GM08714 (cell line): ENCODE results near the gene RCOR1.

Experiments used
- H3K4me3 ChIP-seq: fragments of 200-500 bp; sonication (Bioruptor generic); 2 replicates; pipeline ENCODE4 v1.5.1; 2014; ENCODE audit warnings: mild to moderate bottlenecking, low read length, inconsistent platforms
- ZNF274 ChIP-seq: IDR thresholded peaks from 2 replicates; pipeline ENCODE4 v1.6.1; 2012; ENCODE audit warnings: mild to moderate bottlenecking, low read depth, low read length

The RCOR1 gene

GRCh38 chr14:102731871-102732800 is 139.7 kb downstream of the RCOR1 start:
- no peak for TF ChIP-seq ZNF274
- H3K4me3 ChIP-seq, result no peak overlapping the region

GRCh38 chr14:102732924-102733323 is 140.5 kb downstream of the RCOR1 start:
- H3K4me3 ChIP-seq, result no peak overlapping the region
- TF ChIP-seq ZNF274, result no peak

GRCh38 chr14:102733326-102733725 is 140.9 kb downstream of the RCOR1 start:
- no peak overlapping the region for H3K4me3 ChIP-seq
- no peak for TF ChIP-seq ZNF274

GRCh38 chr14:102734436-102734835 is 142.0 kb downstream of the RCOR1 start:
- H3K4me3 ChIP-seq, result no peak overlapping the region
- TF ChIP-seq ZNF274, result no peak

GRCh38 chr14:102736956-102737355 is 144.5 kb downstream of the RCOR1 start:
- H3K4me3 ChIP-seq, result no peak overlapping the region
- no peak for TF ChIP-seq ZNF274

GRCh38 chr14:102737402-102738372 is 145.2 kb downstream of the RCOR1 start:
- TF ChIP-seq ZNF274, result no peak

GRCh38 chr14:102738373-102739189 is 146.1 kb downstream of the RCOR1 start:
- TF ChIP-seq ZNF274, result no peak
- H3K4me3 ChIP-seq, result no peak overlapping the region

More at GRCh38 chr14:102737402-102738372, 145.2 kb downstream of the RCOR1 start:
- no peak overlapping the region for H3K4me3 ChIP-seq

GRCh38 chr14:102739190-102739469 is 146.7 kb downstream of the RCOR1 start:
- H3K4me3 ChIP-seq, result no peak overlapping the region
- no peak for TF ChIP-seq ZNF274

- H3K4me3 ChIP-seq, result no peak overlapping the region
- no peak for TF ChIP-seq ZNF274
These were observed 154.4 kb downstream of the RCOR1 start for GRCh38 chr14:102746634-102747438.

GRCh38 chr14:102748806-102749205 is 156.4 kb downstream of the RCOR1 start:
- TF ChIP-seq ZNF274, result no peak
- H3K4me3 ChIP-seq, result no peak overlapping the region

GRCh38 chr14:102749393-102750305 is 157.2 kb downstream of the RCOR1 start:
- H3K4me3 ChIP-seq, result no peak overlapping the region
- TF ChIP-seq ZNF274, result no peak

GRCh38 chr14:102750376-102750775 is 157.9 kb downstream of the RCOR1 start:
- no peak for TF ChIP-seq ZNF274
- no peak overlapping the region for H3K4me3 ChIP-seq
